Kidney glomerular epithelial cell (primary cell): ENCODE results near the gene PEMT.

Experiments
- DNase-seq: peaks from one replicate; lab custom pipeline; 2025; lab: John Stamatoyannopoulos, UW

The PEMT gene

DNA sequence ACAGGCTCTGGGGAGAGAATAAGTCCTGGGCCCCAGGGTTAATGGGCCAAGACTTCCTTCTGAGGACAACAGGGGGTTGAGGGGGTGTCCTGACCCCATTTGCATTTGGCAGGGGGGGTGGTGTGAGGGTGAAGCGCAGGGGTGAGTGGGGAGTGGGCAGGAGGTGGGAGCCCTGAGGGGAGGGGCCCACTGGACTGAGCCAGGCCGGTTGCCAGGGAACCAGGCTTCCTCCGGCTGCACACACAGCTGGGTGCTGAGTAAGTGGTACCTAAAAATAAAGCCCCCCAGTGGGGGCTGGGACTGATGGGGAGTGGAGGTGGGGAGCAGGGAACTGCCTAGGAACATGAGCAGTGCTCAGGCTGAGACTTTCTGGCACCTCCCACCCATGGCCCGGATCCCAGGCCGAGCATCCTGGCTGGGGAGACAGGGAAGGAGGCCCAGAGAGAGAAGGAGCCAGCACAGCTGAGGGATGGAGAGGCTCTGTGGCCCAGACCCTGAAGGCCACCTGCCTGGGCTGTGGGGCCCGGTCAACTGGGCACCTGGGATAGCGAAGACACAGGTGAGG, 87.9 kb downstream of the PEMT start:
- DNase-seq = no peak

DNA sequence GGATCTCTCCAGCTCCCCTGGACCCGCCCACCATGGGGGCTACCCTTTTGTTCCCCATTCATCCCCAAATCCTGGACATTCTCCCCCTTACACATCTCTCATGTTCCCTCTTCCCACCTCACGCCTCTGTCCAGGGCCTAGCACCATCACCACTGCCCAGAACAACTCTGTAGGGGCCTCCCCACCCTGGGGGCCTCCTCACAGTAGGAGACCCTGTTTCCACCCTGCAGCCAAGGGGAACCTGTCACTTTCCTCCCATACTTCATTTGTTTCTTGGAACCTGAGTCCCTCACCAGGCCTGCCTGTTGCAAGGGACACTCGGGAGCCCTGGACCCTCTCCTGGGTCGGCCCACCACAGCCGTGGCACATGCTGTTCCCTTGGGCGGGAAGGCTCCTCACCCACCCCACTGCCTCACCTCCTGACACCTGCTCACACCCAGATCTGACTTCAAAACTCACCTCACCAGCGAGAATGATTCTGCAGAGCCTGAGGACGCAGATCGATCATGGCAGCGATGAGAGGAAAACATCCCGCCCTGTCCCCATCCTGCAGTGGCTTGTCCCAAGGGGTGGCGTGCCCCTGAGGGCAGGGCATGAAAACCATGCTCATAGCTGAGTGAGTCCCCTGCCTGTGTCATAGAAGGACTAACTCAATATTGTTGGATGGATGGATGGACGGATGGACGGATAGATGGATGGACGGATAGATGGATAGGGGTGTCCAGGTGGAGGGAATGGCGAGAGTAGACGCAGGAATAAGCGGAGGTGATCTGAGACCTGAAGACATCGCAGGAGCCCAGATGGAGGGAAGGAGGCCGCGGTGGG, 88.6 kb downstream of the PEMT start:
- no peak for DNase-seq

DNA sequence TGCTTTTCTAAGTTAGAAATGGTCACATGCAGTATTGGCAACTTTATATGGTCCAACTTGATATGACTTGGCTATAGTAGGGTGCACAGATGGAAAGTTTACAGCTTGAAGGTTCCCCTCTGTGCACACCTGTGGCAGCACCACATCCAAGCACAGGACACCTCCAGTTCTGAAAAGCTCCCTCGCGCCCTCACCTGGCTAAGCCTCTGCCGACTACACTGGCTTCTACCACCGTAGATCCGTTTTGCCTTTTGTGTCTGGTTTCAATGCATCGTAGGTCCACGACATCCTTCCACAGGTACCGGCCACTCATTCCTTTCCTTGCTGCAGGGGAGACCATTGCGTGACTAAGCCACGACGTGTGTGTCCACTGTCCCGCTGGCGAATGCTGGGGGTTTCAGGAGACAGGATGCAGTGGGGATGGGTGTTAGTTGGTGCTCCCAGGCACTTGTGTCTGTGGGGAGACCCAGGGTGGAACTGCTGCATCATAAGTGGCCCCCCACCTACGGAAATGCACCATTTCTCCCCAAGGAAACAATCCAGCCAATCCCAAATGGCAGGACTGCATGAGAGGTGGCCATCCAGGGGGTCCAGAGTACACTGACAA, 90.4 kb downstream of the PEMT start:
- no peak for DNase-seq

DNA sequence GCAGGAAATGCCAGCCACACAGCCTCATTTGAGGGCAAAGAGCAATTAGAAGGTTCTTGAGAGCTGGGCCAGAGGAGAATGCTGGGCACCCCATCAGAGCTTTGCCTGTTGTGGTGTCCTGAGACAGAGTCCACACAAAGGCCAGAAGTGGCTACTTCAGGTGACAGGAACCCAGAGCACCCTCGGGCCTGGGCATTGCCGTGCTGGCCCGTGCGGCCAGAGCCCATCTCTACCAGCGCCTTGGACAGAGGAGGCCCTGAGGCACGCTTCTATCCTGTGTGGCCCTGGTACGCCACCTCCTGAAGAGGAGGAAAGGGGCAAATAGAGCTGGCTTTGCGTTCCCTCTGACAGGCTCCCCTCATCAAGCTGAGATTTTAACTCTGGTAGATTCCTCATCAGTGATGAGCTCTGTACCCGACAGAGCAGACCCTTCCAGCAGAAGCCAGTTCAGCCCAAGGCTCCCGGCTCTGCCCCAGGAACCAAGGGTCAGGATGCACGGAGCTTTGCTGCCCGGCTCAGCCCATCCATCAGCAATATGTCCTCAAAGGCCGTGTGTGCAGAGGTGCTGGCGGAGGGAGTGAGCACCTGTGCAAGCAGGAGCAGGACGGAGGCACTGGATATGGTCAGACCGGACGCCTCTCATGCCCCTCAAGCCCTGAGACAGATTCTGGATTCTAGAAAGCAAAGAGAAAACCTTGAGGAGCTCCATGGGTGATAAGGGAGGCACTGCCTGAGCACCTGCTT, 91.9 kb downstream of the PEMT start:
- DNase-seq = no peak

DNA sequence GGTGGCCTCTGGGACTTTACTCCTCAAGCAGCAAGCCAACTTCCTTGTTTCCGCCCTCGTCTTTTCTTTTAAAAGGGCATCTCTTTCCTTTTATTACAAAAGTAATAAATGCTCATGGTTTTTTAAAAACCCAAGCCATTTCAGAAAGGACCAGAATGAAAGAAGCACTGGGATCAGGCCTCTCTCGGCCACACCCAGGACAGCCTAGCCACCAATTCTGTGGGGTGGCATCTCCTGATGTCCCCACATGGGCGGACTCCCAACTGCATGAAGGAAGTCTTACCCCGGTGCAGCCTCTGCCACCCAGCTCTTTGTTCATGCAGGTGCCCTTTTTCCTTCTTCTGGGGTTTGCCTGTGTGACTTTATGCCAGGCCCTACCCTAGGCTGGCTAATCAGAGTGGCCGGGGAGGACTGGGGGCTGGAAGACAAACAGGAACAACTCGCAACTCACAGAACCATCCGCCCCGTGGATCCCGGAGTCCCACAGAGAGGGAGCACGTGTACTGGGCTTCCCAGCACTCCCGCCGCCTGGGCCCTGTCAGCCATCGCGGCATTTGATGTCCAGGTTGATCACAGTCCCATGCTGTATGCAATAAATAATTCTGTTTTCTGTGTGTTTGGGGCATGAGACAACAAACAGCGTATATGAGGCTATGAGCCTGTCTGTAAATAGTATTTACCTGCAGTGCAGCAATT, 92.8 kb downstream of the PEMT start:
- DNase-seq = no peak

DNA sequence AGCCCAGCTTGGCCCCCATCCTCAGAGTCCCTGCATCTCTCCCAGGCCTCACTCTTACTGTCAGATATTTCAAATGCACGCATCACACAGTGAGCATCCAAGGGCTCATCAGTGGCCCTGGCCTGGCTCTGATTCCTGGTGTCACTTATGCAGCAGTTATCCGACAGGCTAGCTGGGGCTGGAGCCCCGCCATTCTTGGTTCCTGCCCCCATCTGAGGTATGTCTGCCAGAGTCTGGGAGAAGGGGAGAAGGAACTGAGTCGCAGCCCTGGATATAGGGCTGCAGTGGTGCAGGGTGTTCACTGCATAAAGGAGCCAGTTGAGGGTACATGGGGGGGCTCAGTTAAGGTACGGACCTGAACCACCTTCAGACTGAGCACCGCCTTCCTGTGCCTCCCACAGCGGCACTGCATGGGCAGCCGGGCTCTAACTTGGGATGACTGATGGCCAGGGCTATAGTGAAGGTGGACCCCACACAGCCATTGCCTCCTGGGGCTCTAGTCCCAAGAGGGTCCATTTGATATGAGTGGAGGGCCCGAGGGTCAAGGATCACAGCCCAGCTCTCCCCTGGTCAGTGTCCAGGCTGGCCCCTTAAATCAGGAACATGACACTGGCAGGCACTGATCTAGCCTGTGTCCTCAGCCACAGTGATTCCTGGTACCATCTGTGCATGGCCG, 93.5 kb downstream of the PEMT start:
- no peak for DNase-seq

DNA sequence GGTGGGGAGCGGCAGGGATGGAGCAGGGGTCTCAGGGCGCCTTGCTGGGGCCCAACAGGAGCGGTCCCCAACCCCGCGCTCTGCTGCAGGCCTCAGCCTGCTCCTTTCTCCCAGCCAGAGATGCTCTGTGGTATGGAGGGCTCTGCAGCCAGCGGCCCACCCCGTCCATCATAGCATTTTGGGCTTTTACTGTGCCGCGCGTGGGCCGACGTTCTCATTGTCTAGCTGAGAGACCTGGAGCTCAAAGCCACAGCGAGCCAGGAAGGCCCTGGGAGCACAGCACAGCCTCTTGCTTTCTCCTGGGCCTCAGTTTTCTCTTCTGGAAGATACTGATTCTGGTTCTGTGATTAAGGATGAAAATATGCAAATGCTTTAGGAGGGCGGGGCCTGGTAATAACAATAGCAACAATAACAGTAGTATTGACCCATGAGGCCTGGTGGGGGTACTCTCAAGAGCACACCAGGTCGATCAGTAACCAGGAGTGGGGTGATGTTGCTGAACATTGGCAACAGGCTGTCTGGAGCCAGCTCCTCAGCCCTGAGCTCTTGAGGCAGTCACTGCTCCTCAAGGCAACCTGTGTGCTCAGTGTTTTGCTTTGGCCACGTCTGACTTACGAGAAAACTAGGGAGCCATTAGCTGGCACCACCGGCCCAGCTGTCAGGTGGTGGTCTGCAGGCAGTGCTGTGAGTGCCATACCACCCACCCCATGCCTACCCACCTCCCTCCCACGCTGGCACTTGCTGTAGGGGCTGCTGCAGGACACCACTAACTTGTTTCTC, 94.3 kb downstream of the PEMT start:
- no peak for DNase-seq

DNA sequence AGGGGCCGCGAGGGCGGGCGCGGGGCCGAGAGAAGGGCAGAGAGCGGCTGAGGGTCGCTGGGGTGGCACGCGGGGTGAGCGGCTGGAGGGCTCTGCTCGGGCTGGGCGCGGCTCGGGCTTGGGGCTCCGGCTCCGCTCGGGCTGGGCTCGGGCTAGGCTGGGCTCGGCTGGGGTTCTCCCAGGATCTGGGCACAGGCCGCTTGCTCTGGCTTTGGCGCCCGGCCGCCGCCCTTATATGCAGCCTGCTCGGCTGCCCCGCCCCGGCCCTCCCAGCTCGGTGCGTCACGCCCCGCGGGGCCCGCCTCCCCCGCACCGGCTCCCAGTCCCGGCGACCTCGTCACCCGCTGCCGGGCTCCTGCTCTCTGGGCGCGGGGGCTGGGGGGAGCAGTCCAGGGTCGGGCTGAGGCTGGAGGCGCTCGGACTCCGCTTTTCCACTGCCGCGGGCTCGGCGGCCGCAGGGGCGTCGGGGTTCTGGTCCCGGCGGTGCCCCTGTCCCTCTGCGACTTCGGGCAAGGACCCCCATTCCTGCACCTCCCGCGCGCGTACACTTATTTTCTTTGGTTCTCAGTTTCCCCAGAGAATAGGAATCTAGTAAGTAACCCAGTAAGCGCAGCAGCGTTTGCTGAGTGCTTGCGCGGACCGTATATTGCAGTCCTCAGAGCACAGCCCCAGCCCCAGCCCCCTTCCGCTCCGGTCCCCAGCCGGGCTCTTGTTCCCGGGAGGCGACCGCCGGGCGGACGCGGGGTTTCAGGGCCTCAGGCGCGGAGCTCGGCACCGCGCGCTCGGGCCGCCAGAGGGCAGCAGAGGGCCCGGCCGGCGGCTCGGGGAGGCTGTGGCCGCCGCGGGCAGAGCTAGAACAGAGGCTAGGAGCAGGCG, 95.1 kb downstream of the PEMT start, which contains the start of gene RASD1:
Gene RASD1, minus strand, starts transcription at position 207 of the 876 bp plus-strand sequence. CDS start 214 bp downstream, outside the sequence.
- DNase-seq = peak; percentile 60

DNA sequence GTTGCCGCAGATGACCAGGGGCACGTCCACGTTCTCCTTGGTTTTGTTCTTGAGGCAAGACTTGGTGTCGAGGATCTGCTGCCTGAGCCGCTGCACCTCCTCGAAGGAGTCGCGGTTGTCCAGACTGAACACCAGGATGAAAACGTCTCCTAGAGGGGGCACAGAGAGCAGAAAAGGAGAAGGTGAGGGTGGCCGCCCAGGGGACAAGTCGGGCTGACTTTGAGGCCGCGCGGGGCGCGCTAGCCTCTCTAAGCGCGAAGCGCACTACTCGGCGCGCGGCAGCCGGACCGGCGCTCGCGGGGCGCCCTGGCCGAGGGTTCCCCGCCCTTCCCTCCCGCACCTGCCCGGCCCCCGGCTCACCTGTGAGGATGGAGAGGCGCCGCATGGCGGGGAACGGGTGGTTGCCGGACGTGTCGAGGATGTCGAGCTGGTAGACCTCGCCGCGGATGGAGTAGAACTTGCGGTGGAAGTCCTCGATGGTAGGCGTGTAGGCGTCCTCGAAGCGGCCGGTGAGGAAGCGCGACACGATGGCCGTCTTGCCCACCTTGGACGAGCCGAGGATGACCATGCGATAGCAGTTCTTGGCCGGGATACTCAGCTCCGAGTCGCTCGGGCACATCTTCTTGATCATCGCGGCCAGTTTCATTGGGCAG, 95.8 kb downstream of the PEMT start:
- DNase-seq = no peak

DNA sequence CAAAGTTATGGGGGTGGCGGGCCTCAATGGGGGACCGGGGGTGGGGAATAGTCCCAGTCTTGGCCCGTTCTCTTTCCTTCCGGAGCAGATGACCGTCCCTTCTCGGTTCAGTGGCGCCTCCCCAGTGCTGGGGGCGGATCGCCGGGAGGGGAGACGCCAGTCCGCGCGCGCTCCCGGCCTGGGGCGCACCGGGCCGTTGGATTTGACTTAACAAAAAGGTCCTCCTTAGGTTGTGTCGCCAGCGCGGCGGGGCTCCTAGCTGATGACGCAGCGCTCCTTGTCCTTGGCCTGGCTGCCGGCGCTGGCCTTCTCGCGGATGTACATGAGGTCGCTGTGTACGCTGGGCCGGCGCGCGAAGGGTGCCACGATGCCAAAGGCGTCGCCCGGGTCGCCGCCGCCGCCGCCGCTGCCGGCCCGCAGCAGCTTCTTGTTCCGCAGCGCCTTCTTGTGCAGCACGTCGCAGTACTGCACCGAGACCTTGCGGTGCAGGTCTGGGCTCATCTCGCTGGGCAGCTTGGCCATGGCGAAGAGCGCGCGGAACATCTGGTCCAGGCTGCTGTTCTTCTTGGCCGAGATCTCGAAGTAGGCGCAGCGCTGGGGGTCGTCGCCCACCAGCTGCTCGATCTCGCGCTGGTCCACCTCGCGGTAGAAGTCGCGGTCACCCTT, 96.5 kb downstream of the PEMT start:
- DNase-seq = no peak

DNA sequence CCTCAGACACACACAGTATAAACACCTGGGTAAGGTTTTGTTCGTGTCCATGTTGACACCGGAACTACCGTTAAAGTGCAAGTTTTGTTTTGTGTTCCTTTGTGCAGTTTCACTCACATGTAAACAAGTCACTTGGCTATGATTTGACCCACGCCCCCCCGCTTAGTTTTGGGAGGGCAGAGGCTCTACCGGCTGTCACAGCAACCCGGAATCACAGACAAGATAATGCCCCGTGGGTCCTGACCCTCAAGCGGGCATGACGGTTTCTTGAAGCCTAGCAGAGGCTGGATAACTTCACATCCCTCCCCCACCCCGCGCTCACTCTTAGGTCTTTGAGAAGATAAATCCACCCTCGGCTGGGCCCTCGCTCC, 97.0 kb downstream of the PEMT start:
- DNase-seq = no peak

DNA sequence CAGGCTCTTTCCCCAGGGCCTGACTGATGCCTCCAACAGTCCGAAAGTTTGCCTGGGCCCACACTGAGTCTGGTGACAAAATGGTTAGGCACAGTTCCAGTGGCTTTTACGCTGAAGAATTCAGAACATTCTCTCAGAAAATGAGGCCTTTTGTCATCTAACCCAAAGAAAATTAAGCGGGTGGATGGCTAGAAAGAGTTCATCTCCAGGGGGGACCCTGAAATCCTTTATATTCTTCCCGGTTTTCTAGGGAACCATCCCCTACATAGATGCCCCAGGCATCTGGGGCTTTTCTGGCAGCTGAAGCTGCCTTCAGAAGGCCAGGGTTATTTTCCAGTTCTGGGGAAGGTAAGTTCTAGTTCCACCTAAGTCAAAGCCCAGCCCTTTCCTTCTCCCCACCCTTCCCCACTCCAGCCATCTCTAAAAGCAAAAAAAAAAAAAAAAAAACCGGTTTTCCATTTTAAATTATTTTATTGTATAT, 97.5 kb downstream of the PEMT start:
- no peak for DNase-seq

DNA sequence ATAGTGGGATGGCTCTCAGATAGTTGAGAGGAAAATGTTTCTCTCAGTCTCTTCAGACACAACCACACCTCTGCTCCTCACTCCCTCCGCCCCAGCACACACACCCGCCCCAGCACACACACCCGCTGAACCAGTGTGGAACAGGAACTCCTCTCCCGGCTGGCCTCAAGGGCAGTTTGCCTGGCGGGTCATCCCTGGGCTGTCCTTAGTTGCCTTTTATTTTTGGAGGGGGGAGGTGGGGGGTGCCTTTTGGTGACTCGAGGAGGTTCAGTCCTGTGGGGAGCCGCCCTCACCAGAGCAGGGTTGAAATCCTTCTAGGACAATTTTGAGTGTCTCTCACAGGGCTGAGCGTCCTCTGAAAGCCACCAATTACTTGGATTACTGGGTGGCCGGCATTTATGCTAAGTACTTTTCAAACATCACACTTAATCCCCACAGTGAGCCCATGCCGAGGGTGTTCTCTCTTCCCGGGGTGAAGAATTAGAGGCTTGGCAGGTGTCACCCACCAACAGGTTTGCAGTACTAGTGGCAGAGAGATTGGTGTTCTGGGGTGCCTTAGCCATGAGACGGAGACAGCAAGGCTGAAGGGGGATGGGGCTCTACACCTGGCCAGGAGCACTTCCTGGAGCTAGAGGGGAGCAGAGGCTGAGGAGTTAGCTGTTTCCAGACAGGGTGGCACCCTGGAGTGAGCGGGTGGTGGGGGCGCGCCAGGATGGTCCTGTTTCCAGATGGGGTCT, 98.1 kb downstream of the PEMT start:
- no peak for DNase-seq

DNA sequence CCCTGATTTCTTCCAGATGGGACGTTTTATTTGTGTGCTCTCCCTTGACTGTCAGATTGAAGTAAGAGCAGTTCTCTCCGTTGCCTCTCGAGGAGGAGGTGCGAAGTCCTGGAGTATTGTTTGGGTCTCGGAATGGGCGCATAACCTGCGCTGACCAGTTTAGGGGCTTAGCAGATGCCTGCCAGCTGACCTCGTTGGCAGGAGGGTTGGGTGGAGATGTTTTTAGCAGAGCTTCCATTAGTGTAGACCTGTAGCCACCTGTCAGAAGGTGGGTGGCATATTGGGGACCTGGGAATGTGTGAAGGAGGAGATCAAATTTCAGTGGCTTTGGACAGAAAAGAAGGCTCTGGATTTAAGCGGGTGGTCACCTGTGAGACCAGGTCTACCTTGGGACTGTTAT, 98.9 kb downstream of the PEMT start:
- no peak for DNase-seq

DNA sequence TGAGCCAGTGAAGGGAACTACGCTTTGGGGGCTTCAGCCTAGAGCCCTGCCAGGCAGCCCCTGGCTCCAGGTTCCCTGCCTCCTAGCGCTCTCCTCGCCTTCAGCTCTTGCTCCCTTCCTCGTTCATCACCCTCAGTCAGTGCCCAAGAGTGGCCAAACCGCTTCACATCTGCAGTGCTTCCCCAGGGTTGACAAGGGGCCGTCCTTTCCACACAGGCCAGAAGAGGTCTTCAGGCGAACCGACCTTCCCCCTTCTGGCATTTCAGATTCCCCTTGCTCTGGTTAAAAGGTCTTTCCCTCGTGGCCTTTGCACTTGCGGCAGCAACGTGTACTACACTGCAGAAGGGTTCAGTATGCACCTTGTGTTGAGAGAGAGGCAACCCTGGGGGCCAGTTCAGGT, 99.4 kb downstream of the PEMT start:
- no peak for DNase-seq

DNA sequence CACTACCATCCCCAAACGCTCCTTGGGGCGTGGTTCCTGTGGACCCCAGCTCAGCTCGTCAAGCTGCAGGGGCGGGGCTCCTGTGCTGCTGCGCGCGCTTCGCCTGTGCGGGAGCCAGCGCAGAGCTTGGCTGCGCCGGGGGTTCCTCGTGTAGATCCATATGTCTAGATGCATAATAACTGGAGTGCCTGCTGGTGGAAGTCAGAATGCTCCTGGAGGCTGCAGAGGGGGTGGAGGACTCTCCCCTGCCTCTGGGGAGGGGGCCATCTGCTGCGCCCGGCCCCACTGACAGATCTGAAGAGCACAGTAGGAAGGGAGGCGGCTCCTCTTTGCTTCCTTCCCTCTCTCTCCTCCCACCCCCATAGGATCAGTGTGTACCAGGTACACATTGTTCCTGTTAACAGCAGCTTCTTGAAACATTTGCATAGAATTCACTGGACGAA, 99.9 kb downstream of the PEMT start:
- no peak for DNase-seq

DNA sequence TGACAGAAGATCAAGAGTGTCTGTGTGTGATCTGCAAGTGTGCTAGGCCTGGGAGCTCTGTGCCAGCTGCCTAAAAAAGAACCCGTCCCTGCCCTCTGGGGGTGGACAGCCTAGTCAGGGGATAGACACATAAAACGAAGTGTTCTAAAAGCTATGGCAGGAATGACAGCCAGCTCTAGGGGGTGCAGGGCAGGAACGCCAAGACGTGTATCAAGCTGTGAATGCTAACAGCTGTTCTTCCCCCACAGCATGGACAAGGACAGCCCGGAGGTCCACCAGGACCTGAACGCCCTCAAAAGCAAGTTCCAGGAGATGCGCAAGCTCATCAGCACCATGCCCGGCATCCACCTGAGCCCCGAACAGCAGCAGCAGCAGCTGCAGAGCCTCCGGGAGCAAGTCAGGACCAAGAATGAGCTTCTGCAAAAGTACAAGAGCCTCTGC, 100.5 kb downstream of the PEMT start:
- DNase-seq = no peak

DNA sequence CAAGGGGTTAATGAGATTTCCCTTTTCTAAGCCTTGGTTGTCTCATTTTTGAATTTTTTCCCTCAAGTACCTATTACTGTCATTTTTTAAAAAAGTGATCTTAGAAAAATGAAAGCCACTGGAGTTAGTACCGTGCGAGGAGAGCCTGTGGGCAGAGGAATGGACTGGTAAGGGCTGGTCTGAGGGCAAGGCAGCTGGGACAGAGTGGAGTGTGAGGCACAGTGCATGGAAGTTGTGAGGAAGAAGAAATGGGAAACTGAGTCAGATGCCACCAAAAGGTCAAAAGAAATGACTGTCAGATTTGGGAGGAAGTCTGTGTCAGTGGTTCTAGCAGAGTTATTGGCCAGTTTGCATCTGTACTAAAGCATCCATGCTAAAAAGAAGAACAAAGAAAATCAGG, 103.5 kb downstream of the PEMT start:
- DNase-seq = no peak
